DMS 273 (cell line): Measurements from ENCODE around the gene HAGHL.
"Not testable (repeated sequence)": the region's sequence is repeated elsewhere in the genome, so short reads cannot be mapped to it uniquely, and the experiment has no call there.

Experiments used
- DNase-seq: peaks from one replicate; lab custom pipeline; 2025; ENCODE audit not compliant: unreplicated experiment; lab: John Stamatoyannopoulos, UW

The HAGHL gene

DNA sequence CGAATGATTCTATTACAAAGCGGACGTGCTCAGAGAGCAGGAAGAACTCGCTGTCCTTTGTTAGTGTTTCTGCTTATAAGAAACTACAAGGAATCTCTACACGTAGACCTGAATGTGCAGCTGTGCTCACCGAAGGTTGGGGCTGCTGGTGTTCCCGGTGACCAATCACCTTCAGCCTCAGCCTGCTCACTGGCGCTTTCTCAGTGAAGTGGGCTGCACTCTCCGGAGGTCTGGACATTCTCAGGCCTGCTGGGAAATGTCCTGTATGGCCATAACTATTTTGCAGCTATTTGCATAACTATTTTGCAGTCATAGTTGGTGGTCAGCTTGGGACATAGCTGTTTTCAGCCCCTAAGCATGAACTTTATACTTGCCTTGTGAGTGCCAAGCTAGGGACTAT is 23.6 kb downstream of the HAGHL start:
- no peak for DNase-seq

DNA sequence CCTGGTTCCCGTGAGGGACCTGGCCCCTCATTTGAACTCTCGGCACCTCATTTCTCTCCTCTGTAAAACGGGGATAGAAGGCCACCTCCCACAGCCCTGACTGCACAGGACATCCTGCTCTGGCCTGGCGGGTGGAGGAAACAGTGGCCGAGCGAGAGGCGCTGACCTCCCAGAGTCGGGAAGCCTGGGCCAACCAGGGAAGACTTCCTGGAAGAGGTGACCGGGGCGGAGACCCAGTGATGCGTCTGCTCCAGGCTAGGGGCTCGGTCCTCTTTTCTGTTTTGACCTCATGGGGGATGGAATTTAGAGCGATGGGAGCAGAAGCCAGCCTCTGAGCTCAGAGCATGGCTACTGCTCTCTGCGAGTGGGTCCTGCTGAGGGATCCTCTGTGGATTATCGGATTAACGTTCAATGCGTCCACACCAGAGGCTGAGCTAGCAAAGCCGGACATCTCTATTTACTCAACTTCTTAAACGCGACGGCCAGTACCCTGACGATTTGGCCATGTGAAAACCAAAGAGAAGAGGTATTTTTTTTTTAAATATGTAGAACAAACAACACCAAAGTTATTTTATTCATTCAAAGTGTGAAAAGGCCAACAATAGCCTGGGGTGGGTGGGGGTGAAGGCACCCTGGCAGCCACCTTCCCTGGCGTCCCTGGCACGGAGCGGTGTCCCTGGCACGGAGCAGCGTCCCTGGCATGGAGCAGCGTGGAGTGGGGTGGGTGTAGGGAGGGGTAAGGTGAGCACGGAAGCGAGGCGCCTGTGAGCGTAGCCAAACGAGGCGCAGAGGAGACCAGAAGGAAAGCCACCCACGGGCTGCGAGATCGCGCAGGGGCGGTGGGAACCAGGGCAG is 24.5 kb downstream of the HAGHL start:
- no peak for DNase-seq

- DNase-seq: no peak
These were observed 25.1 kb downstream of the HAGHL start for GRCh38 chr16:752007-752312.

GRCh38 chr16:754121-754607 is 27.3 kb downstream of the HAGHL start:
- not testable (repeated sequence) for DNase-seq

GRCh38 chr16:754656-755055 is 27.8 kb downstream of the HAGHL start:
- DNase-seq: no peak

DNA sequence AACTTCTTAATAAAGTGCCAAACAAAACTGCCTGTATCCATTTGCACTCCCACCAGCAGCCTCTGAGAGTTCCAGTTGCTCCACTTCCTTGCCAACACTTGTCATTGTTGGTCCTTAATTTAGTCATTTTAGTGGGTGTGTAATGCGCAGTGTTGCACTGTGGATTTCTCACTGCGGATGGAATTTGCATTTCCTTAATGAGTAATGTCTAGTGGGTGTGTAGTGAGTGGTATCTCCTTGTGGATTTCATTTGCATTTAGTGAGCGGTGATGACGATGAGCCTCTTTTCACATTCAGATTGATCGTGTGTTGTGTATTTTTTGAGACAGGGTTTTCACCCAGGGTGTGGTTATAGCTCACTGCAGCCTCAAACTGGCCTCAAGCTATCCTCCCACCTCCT is 29.5 kb downstream of the HAGHL start:
- DNase-seq: no peak

DNA sequence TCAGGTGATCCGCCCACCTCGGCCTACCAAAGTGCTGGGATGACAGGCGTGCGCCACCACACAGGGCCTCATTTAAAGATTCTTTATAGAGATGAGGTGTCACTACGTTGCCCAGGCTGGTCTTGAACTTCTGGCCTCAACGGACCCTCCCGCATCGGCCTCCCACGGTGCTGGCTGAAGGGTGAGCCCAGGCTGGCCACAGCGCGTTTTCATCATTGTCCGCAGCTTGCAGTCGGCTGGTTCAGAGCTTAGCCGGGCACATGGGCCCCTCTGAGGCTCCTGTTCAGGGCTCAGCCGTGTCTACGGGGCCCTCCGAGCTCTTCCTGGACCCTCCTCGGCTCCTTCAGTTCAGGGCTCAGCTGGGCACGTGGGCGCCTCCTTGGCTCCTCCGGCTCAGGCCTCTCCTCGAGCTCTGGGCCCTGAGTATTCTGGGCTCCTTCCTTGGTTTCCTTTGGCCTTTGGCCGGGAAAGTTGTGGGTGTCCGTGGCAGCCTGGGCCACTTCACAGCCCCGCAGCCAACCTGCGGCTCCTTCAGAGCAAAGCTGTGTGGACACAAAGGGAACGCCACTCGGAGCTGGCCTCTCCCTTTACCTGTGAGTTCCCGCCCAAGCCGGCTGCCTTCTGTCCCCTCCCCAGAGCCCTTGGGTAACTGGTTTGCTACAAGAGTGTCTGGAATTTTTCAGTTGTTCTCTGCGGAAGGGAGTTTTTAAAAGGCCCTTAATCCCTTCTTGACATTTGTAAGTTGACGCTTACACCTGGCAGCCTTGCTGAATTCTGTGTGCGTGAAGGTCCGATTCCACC is 32.4 kb downstream of the HAGHL start:
- no peak for DNase-seq

GRCh38 chr16:760065-760464 is 33.2 kb downstream of the HAGHL start:
- no peak for DNase-seq

DNA sequence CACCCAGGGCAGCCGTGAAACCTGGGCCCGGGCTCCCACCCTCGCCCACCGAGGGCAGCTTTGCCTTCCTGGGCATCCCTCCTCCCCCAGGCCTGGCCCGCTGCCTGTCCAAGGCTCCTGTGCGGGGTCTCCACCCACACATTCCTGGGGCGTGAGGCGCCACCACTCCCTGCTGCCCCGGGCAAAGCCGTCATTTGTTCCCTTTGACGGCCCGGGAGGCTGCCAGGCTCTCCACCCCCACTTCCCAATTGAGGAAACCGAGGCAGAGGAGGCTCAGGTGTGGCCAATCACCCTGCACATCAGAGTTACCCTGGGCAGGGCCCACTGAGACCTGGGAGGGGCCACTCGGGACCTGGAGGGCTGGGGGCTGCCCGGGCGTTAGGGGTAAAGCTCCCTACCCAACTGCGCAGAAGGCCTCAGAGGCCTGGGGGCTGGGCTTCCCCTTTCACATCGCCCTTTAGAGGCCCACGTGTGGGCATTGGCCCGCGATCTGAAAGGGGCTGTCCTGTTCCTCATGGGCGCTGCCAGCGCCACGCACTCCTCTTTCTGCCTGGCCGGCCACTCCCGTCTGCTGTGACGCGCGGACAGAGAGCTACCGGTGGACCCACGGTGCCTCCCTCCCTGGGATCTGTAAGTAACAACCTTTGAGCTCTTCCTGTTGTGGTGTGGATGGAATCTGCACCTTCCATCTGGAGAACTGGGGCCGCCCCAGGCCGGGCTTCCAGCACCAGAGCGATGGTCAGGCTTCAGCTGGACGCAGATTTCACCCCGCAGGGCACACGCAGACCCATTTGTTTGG is 33.8 kb downstream of the HAGHL start, which contains the start of gene MSLN:
MSLN (plus strand) TSS at position 190 of the 799 bp plus-strand sequence. CDS start 1,947 bp downstream, outside the sequence.
- DNase-seq: no peak

- no peak for DNase-seq
These were observed 35.0 kb downstream of the HAGHL start for GRCh38 chr16:761625-762513.

GRCh38 chr16:762595-763268 is 35.8 kb downstream of the HAGHL start:
- no peak for DNase-seq

GRCh38 chr16:763369-764183 is 36.7 kb downstream of the HAGHL start:
- no peak for DNase-seq

- no peak for DNase-seq
These were observed 37.4 kb downstream of the HAGHL start for GRCh38 chr16:764184-764750.

- no peak for DNase-seq
These were observed 38.1 kb downstream of the HAGHL start for GRCh38 chr16:764848-765487.

- DNase-seq: no peak
These were observed 38.6 kb downstream of the HAGHL start for GRCh38 chr16:765488-765865.

- no peak for DNase-seq
These were observed 39.3 kb downstream of the HAGHL start for GRCh38 chr16:766008-766819.
